Upper lobe of left lung (tissue), 6 donors: Measurements from ENCODE around the gene BIRC2. TPM values are rescaled to one million over a fixed set of nuclear protein-coding genes. Genes with fewer than 3 reads are reported as not detected.

Experiments
- ATAC-seq, 2 donors: fragments of 200-7000 bp; cut with Tn5 transposase; one replicate each; pipeline ENCODE4 v1.9.1; 2022; ENCODE audit warnings: mild to moderate bottlenecking in 2 of 2, moderate library complexity in 2 of 2; ENCODE audit not compliant: low FRiP score in 2 of 2
- DNase-seq, 2 donors: peaks; one replicate each; pipeline ENCODE4 v3.0.0-alpha.2; 2019 to 2020
- H3K27ac ChIP-seq, 4 donors: fragments of 200-600 bp; sonication (generic); one replicate each; pipeline ENCODE4 v1.5.1; 2016 to 2019
- H3K27me3 ChIP-seq, 4 donors: fragments of 200-600 bp; sonication (generic); one replicate each; pipeline ENCODE4 v1.5.1; 2017 to 2019
- H3K36me3 ChIP-seq, 4 donors: fragments of 200-600 bp; sonication (generic); one replicate each; pipeline ENCODE4 v1.5.1; 2016 to 2019
- H3K4me1 ChIP-seq, 4 donors: fragments of 200-600 bp; sonication (generic); one replicate each; pipeline ENCODE4 v1.5.1; 2018 to 2019
- H3K4me3 ChIP-seq, 4 donors: fragments of 200-600 bp; sonication (generic); one replicate each; pipeline ENCODE4 v1.5.1; 2017 to 2019; ENCODE audit warnings: mild to moderate bottlenecking in 2 of 4, moderate library complexity in 1 of 4
- H3K9me3 ChIP-seq, 4 donors: fragments of 200-600 bp; sonication (generic); one replicate each; pipeline ENCODE4 v1.5.1; 2018 to 2019
- EP300 ChIP-seq, 4 donors: sonication (generic); formaldehyde crosslinking; IDR thresholded peaks; one replicate each; pipeline ENCODE4 v1.5.1; 2017; ENCODE audit warnings: antibody characterized with exemption in 4 of 4, control low read depth in 2 of 4
- POLR2A ChIP-seq, 4 donors: fragments of 450-650 bp; IDR thresholded peaks; one replicate each; pipeline ENCODE4 v1.5.1; 2016 to 2017; ENCODE audit warnings: antibody characterized with exemption in 4 of 4, mild to moderate bottlenecking in 2 of 4
- POLR2AphosphoS5 ChIP-seq, 2 donors: sonication (generic); formaldehyde crosslinking; IDR thresholded peaks; one replicate each; pipeline ENCODE4 v1.5.1; 2017; ENCODE audit warnings: antibody characterized with exemption in 2 of 2
- WGBS, 2 donors: methylation state at CpG; one replicate each; pipeline ENCODE4 v1.1.5; 2017 to 2018; 5-methylcytosine and 5-hydroxymethylcytosine counted together
- total RNA-seq, 6 donors: library from RNA; depleted of rRNA in 4 of 6; stranded (reverse); fragments of >200 nt in 4 of 6; gene quantifications; one replicate each; pipeline versions ENCODE4 v1.1.0 to v1.2.1, GENCODE V29; 2016 to 2021
- TF ChIP-seq, protein P1 (sequence below), 6 experiments: fragments of 450-650 bp in 4 of 6; fragments of 200-600 bp in 2 of 6; sonication (generic) in 2 of 6; IDR thresholded peaks; one replicate each; pipeline ENCODE4 v1.5.1; 2016 to 2019; ENCODE audit warnings: antibody characterized with exemption in 6 of 6
- donor health status: DM: no; HTN: no; CAD: no; lungs with moderate emphysema.
- donor health status: DM: no; HTN: yes; CAD: no; lungs with severe emphysema.

The BIRC2 gene
- total RNA-seq, 6 donors from 2014 or later, result 23.1 to 56.7 (median 37.8) TPM

GRCh38 chr11:102306048-102306597 lies 40.9 kb upstream of the BIRC2 start:
- Histone ChIP-seq H3K4me3 (no peak overlapping the region), H3K9me3 (peaks cover 0 to 6% (median 0%) of the 10 kb centered on the region in 4 donors), H3K27me3 (no peaks in the 10 kb centered on the region), H3K27ac (peak overlapping the region; percentile 73 to 89 (median 82)), H3K36me3 (no peaks in the 10 kb centered on the region), H3K4me1 (peaks cover 19 to 22% (median 20%) of the 10 kb centered on the region in 4 donors)
- WGBS, 2 donors, result 46 to 76% methylated on average over 5 of the region's 5 CpGs
- peak; percentile 61 to 96 for ATAC-seq
- DNase-seq, result peak in 1 of 2 donors; percentile 89
- TF ChIP-seq EP300 (IDR thresholded peaks at IDR 0.05) (peak in 3 of 4 donors; percentile 15 to 94 (median 92)), POLR2A (IDR thresholded peaks at IDR 0.05) (peak in 1 of 4 donors; percentile 19), POLR2AphosphoS5 (IDR thresholded peaks at IDR 0.05) (peak; percentile 7 to 33)
- TF ChIP-seq, protein P1, sequence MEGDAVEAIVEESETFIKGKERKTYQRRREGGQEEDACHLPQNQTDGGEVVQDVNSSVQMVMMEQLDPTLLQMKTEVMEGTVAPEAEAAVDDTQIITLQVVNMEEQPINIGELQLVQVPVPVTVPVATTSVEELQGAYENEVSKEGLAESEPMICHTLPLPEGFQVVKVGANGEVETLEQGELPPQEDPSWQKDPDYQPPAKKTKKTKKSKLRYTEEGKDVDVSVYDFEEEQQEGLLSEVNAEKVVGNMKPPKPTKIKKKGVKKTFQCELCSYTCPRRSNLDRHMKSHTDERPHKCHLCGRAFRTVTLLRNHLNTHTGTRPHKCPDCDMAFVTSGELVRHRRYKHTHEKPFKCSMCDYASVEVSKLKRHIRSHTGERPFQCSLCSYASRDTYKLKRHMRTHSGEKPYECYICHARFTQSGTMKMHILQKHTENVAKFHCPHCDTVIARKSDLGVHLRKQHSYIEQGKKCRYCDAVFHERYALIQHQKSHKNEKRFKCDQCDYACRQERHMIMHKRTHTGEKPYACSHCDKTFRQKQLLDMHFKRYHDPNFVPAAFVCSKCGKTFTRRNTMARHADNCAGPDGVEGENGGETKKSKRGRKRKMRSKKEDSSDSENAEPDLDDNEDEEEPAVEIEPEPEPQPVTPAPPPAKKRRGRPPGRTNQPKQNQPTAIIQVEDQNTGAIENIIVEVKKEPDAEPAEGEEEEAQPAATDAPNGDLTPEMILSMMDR (IDR thresholded peaks at IDR 0.05), result peak in 2 of 6 experiments; percentile 5 to 31

DNA sequence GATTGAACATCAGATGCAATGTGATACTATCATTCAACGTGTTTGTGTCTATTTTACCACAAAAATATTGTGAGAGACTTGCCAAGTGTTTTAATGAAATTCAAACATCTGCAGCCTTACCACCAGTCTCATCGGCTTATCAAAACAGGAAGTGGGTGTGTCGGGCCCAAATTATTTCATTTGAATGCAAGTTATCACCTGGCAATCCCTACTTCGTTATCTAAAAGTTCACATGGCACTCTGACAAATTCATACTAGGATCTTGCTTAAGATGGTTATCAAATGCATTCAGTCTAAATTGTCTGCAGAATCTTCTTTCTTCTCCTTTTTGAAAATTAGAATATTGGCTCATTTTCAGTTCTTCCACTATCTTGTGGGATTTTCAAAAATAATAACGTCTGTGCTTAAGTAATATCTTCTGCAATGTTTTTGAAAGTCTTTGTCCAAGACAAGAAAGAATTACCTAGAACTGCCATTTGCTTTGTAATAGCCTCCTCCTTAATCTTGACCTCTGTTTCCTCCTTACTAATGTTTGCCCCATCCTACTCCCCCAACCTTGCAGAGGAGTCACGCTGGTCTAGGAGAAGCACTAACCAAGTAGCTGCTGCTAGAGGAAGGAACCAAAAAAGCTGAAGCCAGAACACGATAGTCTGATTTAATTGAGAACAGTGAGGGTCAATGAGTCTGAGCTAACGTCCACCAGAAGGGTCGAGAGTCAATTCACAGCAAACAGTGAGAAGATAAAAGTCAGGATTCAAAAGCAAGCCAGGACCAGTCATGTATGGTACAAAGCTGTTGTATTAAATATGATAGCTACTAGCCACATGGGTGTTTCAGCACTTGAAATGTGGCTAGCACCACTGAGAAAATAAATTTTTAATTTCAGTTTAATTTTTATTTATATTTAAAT lies 39.9 kb upstream of the BIRC2 start:
- DNase-seq (no peak), ATAC-seq (peak in 1 of 2 donors; percentile 40)
- Histone ChIP-seq H3K4me1 (peaks cover 21 to 25% (median 23%) of the 10 kb centered on the region in 4 donors), H3K4me3 (no peak overlapping the region), H3K9me3 (peaks cover 0 to 6% (median 0%) of the 10 kb centered on the region in 4 donors), H3K27me3 (no peaks in the 10 kb centered on the region), H3K27ac (peak overlapping the region; percentile 73 to 89 (median 82)), H3K36me3 (no peaks in the 10 kb centered on the region)
- TF ChIP-seq POLR2A (IDR thresholded peaks at IDR 0.05) (no peak), POLR2AphosphoS5 (IDR thresholded peaks at IDR 0.05) (no peak), EP300 (IDR thresholded peaks at IDR 0.05) (no peak)
- TF ChIP-seq, protein P1 (IDR thresholded peaks at IDR 0.05), result no peak
- 28 to 36% methylated on average over 9 of the region's 9 CpGs for WGBS, 2 donors

DNA sequence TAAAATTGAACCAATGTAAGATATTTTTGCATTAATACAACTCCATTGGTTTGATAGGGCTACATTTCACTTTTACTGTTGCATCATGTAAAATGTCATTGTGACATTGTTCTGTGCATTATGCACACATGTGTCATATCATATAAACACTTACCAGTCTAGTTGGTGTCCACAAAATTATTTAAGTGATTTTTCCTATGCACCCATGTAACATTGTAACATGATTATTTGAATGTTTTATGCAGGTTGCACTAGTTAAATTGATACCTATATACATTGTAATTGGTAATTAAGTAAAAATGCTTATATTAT lies 39.3 kb upstream of the BIRC2 start:
- no peaks in the 10 kb centered on the region for H3K36me3 ChIP-seq
- no peak for DNase-seq
- H3K27ac ChIP-seq, result no peak overlapping the region
- TF ChIP-seq, protein P1 (IDR thresholded peaks at IDR 0.05), result no peak
- no peak for TF ChIP-seq POLR2AphosphoS5 (IDR thresholded peaks at IDR 0.05)
- no peak for TF ChIP-seq POLR2A (IDR thresholded peaks at IDR 0.05)
- TF ChIP-seq EP300 (IDR thresholded peaks at IDR 0.05), result no peak
- H3K4me1 ChIP-seq, result peaks cover 25 to 31% (median 29%) of the 10 kb centered on the region in 4 donors
- ATAC-seq, result no peak
- H3K27me3 ChIP-seq, result no peaks in the 10 kb centered on the region
- H3K4me3 ChIP-seq, result no peak overlapping the region
- H3K9me3 ChIP-seq, result no peaks in the 10 kb centered on the region

DNA sequence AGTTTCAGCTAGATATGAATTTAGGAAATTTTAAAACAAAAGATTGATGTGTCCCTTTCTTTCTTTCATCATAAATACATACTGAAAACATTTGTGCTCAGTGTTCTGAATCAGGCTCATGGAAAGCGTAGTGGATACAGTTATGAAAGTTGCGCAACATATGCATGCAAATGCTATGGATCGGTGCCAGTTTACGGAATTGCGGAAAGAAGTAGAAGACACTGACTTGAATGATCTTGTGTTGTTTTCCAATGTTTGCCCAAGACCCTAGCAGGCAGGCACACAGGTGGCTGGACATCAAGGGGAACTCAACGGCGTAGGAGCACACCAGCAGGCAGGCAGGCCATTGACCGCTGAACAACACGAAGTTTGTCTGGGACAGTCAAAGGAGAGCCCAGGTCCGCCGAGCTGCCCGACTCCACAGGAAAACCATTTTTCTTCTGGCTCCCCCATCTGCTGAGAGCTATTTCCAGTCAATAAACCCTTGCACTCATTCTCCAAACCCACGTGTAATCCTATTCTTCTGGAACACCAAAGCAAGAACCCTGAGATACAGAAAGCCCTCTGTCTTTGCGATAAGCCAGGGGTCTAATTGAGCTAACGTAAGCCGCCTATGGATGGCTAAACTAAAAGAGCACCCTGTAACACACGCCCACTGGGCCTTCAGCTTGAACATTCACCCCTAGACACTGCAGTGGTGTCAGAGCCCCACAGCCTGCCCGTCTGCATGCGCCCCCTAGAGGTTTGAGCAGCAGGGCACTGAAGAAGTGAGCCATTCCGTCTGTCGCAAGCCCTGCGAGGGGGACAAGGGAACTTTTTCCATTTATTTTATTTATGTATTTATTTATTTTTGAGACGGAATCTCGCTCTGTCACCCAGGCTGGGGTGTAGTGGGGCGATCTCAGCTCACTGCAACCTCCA lies 37.1 kb upstream of the BIRC2 start:
- WGBS, 2 donors, result 89 to 96% methylated on average over 25 of the region's 25 CpGs
- no peak overlapping the region for H3K27ac ChIP-seq
- H3K27me3 ChIP-seq, result no peaks in the 10 kb centered on the region
- H3K9me3 ChIP-seq, result no peaks in the 10 kb centered on the region
- H3K4me1 ChIP-seq, result peaks cover 31 to 49% (median 35%) of the 10 kb centered on the region in 4 donors
- ATAC-seq (no peak), DNase-seq (no peak)
- H3K36me3 ChIP-seq, result no peaks in the 10 kb centered on the region
- TF ChIP-seq POLR2A (IDR thresholded peaks at IDR 0.05) (no peak), EP300 (IDR thresholded peaks at IDR 0.05) (no peak), POLR2AphosphoS5 (IDR thresholded peaks at IDR 0.05) (no peak)
- TF ChIP-seq, protein P1 (IDR thresholded peaks at IDR 0.05), result no peak
- no peak overlapping the region for H3K4me3 ChIP-seq
